Pons (tissue), 1 donor: ENCODE measurements around the gene ARMC3.
"Not testable (repeated sequence)": the region's sequence is repeated elsewhere in the genome, so short reads cannot be mapped to it uniquely, and the experiment has no call there.

ENCODE experiments used
- DNase-seq: peaks from one replicate; pipeline ENCODE4 v3.0.0-alpha.2; 2016; ENCODE audit warnings: low spot score

The ARMC3 gene

DNA sequence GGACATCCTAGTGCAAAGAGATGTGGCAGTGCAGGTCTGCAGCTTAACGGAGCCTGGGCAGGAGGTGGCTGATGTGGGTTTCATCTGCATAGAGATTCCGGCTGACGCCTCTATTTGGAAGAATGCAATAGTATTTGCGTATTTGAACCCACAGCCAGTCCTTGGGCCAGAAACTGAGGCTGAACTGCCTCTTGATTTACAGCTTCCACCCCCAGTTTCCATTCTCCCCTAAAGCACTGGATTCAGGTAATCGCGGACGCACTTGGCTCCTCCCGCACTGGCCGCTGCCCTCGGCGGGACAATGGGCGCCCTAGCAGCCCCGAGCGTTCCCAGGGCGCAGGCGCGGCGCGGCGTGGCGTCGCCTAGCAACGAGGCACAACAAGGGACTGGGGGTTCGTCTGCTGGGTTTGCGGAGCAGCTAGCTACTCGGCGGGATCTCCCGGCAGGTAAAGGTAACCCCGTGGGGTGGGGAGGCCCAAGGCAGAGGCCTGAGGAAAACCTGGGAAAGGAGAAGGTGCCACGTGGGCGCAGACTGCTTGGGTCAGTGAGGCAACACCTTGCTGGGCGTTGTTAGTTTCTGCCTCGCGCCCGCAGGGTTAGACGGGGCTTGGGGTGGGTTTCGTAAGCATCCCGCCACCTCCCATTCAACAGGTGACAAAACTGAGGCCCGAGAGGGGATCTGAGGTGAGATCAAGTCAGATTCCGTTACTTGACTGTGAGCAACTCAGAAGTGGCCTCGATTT, at the start of gene ARMC3:
Gene ARMC3, plus strand, starts transcription at position 393 of the 743 bp plus-strand sequence. CDS start 3,944 bp downstream, outside the sequence.
- DNase-seq, result peak; percentile 73

DNA sequence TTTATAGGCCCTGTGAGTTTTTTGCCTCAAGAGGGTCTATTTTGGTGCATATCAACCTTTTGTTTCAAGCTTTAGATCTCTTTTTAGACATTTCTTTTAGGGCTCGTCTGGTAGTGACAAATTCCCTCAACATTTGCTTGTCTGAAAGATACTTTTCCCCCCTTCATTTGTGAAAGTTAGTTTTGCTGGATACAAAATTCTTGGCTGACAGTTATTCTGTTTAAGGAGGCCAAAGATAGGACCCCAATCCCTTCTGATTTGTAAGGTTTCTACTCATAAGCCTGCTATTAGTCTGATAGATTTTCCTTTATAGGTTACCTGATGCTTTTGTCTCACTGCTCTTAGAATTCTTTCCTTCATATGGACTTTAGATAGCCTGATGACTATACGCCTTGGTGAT, 36.1 kb upstream of the ARMC3 start:
- DNase-seq, result no peak

DNA sequence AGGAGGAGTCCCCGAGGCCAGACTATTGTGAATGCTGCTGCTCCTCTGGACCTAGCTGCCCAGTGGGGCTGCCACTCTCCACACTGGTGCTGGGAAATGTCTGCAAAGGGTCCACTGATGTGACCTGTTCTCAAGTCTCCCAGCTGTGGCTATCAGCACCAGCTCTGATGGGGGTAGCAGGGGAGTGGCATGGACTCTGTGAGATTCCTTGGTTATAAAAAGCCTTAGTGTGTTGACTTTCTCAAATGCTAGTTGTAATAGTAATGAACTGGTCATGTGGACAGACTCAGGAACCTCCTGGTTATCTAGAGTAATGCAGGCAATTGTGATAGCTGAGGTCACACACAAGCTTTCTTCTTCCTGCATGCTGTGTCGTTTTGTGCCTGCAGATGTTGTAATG, 34.1 kb upstream of the ARMC3 start:
- DNase-seq, result no peak

GRCh38 chr10:22894714-22895113, 33.1 kb upstream of the ARMC3 start:
- no peak for DNase-seq

DNA sequence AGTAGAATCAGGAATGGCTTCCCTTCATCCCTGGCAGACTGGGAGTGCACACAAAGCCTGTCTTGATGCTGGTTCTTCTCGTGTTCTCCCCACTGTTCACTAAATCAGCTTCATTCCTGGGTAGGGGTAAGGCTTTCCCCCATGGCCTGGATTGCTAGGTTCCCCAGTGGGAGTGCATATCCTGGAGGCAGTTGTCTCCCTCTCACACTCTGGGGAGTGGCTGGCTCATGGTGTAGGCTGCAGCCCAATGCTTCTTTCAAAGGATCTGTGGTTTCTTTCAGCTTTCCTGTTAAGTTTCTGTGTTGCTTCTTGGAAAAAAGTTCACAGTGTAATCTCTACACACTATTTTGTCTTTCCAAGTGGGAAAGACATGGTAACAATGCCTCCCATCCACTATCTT, 32.6 kb upstream of the ARMC3 start:
- DNase-seq, result no peak

GRCh38 chr10:22897371-22897770, 30.5 kb upstream of the ARMC3 start:
- no peak for DNase-seq

- DNase-seq, result no peak
Measured at GRCh38 chr10:22899307-22899706, 28.5 kb upstream of the ARMC3 start.

GRCh38 chr10:22899775-22900174, 28.1 kb upstream of the ARMC3 start:
- no peak for DNase-seq

- no peak for DNase-seq
Measured at GRCh38 chr10:22900841-22901601, 26.8 kb upstream of the ARMC3 start.

- not testable (repeated sequence) for DNase-seq
Measured at GRCh38 chr10:22902147-22902546, 25.7 kb upstream of the ARMC3 start.

DNA sequence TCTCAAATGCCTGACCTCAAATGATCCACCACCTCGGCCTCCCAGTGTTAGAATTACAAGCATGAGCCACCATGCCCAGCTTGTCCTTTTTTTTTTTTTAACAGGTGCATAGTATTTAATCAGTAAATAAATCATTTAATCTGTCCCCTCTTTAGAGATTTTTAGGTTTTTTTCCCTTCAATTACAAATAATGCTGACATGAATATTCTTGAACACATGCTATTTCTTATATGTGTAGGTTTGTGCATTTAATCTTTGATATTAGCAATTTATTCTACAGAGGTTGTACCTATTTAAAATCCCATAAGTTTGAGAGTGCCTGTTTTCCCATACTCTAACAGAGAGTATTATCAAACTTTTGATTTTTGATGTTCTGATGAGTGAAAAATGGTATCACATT, 24.2 kb upstream of the ARMC3 start:
- no peak for DNase-seq

- no peak for DNase-seq
Measured at GRCh38 chr10:22906767-22907166, 21.1 kb upstream of the ARMC3 start.

GRCh38 chr10:22908837-22909236, 19.0 kb upstream of the ARMC3 start:
- no peak for DNase-seq

DNA sequence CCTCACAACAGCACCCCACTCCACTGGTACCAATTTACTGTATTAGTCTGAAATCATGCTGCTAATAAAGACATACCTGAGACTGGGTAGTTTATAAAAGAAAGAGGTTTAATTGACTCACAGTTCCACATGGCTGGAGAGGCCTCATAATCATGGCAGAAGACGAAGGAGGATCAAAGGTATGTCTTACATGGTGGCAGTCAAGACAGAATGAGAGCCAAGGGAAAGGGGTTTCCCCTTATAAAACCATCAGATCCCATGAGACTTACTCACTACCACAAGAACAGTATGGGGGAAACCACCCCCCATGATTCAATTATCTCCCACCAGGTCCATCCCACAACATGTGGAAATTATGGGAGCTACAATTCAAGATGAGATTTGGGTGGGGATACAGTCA, 18.2 kb upstream of the ARMC3 start:
- not testable (repeated sequence) for DNase-seq

GRCh38 chr10:22911067-22911466, 16.8 kb upstream of the ARMC3 start:
- DNase-seq, result no peak

GRCh38 chr10:22911889-22912762, 15.7 kb upstream of the ARMC3 start:
- DNase-seq, result peak; percentile 14

DNA sequence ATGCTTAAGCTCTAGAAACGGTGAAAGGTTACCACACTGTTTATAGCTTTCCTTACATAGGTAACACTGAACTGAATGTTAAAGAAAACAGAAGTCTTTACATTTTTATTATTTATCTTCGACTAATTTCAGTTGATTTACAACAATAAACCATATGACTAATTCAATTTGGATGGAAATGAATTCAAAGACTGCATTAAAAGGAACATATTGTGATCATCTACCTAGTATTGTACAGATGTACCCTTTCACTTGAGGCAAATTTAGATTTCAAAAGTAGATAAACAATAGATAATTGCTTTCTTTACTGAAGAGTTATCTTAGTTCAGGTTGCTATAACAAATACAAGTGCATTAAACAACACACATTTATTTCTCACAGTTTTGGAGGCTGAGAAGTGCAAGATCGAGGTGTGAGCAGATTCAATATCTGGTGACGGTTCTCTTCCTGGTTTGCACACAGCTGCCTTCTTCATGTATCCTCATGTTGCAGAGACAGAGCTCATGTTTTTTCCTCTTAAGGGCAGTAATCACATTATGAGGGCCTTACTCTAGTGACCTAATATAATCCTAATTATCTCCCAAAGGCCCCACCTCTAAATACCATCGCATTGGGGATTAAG, 15.0 kb upstream of the ARMC3 start:
- DNase-seq, result no peak

DNA sequence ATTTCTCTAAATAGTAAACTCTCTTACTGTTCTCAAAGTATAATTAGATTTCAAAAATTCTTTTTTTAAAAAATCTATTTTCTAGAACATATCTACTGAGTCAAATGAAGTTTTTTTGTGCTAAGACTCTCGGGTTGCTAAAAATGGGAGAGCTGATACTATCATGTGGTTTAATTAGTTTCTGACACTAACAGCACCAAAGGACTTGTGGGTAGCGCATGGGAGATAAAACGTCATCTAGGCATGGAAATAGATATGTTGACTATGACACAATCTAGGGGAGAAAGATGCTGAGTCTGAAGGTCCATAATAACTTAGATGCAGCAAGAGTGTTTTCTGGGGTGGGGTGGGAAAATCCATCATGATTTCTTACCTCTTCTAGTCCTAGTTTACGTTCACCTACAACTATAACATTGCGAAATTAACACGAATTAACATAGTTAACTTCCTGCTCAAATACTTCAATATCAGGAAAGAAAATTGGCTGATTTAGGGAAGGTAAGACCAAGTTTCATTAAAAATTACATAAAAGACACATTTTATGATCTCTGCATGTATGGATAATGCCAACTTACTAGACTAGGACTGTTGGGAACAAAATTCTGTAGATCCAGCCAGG, 14.3 kb upstream of the ARMC3 start:
- DNase-seq, result no peak

DNA sequence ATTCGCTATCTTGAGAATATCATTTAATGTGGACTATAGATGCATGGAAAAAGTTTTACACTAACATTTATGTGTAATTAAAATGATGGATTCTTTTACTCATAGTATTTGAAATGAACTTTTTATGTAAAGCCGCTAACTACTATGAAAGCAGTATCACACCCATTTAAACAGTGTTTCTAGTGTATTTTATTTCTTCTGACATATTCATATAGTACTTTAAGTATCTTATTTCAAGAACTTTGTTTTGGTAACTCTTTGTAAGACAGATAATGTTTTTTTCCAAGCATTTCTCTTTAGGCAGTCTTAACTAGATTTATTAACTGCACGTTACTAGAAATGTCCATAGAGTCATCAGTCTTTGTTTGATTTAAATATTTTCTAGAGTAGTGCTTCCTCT, 12.5 kb upstream of the ARMC3 start:
- DNase-seq, result no peak

DNA sequence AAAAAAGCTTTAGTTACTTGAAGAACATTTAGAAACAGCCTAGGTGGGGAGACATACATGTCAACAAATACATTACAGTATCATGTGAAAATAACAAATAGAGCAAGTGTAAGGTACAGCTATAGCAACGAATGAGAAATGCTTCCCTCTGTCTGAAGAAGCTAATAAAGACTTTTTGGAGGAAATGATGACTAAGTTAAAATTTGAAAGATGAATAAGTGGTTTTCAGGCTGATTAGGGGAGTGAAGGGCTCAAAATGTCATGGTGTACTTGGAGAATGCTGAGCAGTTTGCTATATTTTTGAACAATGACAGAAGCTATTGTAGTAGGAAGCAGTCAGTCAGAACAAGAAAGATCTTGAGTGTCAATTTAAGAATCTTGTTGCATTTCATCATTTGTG, 2.8 kb upstream of the ARMC3 start:
- no peak for DNase-seq

DNA sequence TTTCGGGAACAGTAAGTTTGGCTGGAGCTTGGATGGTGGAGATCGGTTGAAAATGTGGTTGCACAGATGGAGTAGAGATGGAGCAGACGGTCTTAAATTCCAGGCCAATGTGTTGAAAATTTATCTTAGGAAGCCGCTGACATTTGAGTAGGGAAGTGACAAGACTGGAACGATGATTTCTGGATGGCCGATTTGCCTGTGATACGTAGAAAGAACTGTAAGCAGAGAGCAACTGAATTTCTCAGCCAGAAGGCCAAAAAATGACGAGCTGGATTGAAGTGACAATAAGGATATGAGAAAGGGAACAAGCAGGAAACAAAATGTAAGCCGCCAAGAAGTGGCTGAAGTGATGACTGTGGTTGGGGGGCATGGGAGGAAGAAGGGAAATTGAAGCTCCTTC, 687 bp upstream of the ARMC3 start:
- DNase-seq, result peak; percentile 12

DNA sequence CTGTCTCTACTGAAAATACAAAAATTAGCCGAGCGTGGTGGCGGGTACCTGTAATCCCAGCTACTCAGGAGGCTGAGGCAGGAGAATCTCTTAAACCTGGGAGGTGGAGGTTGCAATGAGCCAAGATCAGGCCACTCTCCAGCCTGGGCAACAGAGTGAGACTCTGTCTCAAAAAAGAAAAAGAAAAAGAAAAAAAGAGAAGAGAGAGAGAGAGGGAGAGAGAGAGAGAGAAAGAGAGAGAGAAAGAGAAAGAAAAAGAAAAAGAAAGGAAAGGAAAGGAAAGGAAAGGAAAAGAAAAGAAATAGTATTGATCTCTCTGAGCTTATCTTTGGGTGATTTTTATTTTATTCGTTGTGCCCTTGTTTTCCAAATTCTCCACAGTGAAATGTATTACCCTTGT, 1.2 kb downstream of the ARMC3 start:
- not testable (repeated sequence) for DNase-seq
